Neuronal stem cell (in vitro differentiated cells): ENCODE results near the gene TGFBR2.

Source experiments
- DNase-seq: peaks from one replicate; pipeline ENCODE4 v3.0.0-alpha.2; 2013; ENCODE audit warnings: low spot score
- H2AFZ ChIP-seq: one replicate; pipeline ENCODE4 v1.6.1; 2013; ENCODE audit warnings: mild to moderate bottlenecking, low read length, inconsistent platforms
- H2AK5ac ChIP-seq: 2 replicates; pipeline ENCODE4 v1.6.1; 2013; ENCODE audit warnings: low read depth, mild to moderate bottlenecking, inconsistent platforms, low read length, moderate library complexity, mixed read lengths
- H2BK120ac ChIP-seq: 2 replicates; pipeline ENCODE4 v1.6.1; 2013; ENCODE audit warnings: low read depth, mild to moderate bottlenecking, inconsistent platforms, low read length, moderate library complexity, mixed read lengths
- H2BK12ac ChIP-seq: one replicate; pipeline ENCODE4 v1.6.1; 2013; ENCODE audit warnings: low read length, inconsistent platforms
- H2BK15ac ChIP-seq: 2 replicates; pipeline ENCODE4 v1.6.1; 2013; ENCODE audit warnings: mild to moderate bottlenecking, low read length, inconsistent platforms, mixed read lengths
- H2BK5ac ChIP-seq: one replicate; pipeline ENCODE4 v1.6.1; 2013; ENCODE audit warnings: inconsistent platforms, mild to moderate bottlenecking, low read length, moderate library complexity
- H3K14ac ChIP-seq: one replicate; pipeline ENCODE4 v1.6.1; 2013; ENCODE audit warnings: low read length, inconsistent platforms
- H3K18ac ChIP-seq: 2 replicates; pipeline ENCODE4 v1.6.1; 2013; ENCODE audit warnings: low read length, inconsistent platforms
- H3K23ac ChIP-seq: 2 replicates; pipeline ENCODE4 v1.6.1; 2013; ENCODE audit warnings: low read depth, mild to moderate bottlenecking, mixed read lengths, low read length, inconsistent platforms; ENCODE audit not compliant: poor library complexity
- H3K27ac ChIP-seq: replicated peaks from 3 replicates; pipeline ENCODE4 v1.5.1; 2013; ENCODE audit warnings: low read length, inconsistent platforms
- H3K27me3 ChIP-seq, 3 experiments: 2 replicates each; pipeline ENCODE4 v1.6.1; 2013; ENCODE audit warnings: low read length in 3 of 3, mild to moderate bottlenecking in 2 of 3, inconsistent platforms in 1 of 3, low read depth in 1 of 3, mixed read lengths in 1 of 3, moderate library complexity in 1 of 3; ENCODE audit not compliant: control insufficient read depth in 3 of 3, insufficient read depth in 3 of 3
- H3K36me3 ChIP-seq, 2 donors: replicated peaks in 1 of 2; 2 replicates each; pipeline ENCODE4 v1.6.1; 2013; ENCODE audit warnings: low read length in 2 of 2; ENCODE audit not compliant: control insufficient read depth in 2 of 2, insufficient read depth in 2 of 2
- H3K4ac ChIP-seq: 2 replicates; pipeline ENCODE4 v1.6.1; 2013; ENCODE audit warnings: inconsistent platforms, mild to moderate bottlenecking, low read length, moderate library complexity
- H3K4me1 ChIP-seq, 2 donors: 1 replicate in 1 of 2; 2 replicates in 1 of 2; pipeline ENCODE4 v1.6.1; 2013; ENCODE audit warnings: low read length in 2 of 2, low read depth in 1 of 2; ENCODE audit not compliant: control insufficient read depth in 2 of 2, insufficient read depth in 1 of 2
- H3K4me2 ChIP-seq: one replicate; pipeline ENCODE4 v1.6.1; 2013; ENCODE audit warnings: mild to moderate bottlenecking, low read length, inconsistent platforms; ENCODE audit not compliant: insufficient read depth, poor library complexity, severe bottlenecking
- H3K4me3 ChIP-seq, 2 donors: 2 replicates each; pipeline ENCODE4 v1.5.1; 2013; ENCODE audit warnings: low read length in 2 of 2, mild to moderate bottlenecking in 2 of 2, inconsistent platforms in 1 of 2, moderate library complexity in 1 of 2
- H3K79me1 ChIP-seq: one replicate; pipeline ENCODE4 v1.6.1; 2013; ENCODE audit warnings: low read depth, mild to moderate bottlenecking, inconsistent platforms, low read length, moderate library complexity
- H3K9ac ChIP-seq: one replicate; pipeline ENCODE4 v1.6.1; 2013; ENCODE audit warnings: mild to moderate bottlenecking, low read depth, low read length, inconsistent platforms; ENCODE audit not compliant: poor library complexity
- H3K9me3 ChIP-seq, 2 donors: replicated peaks in 1 of 2; 2 replicates each; pipeline versions ENCODE3 to v1.6.1; 2013; ENCODE audit warnings: low read length in 2 of 2, mild to moderate bottlenecking in 2 of 2, inconsistent platforms in 1 of 2, low read depth in 1 of 2, mixed read lengths in 1 of 2, moderate library complexity in 1 of 2; ENCODE audit not compliant: control insufficient read depth in 2 of 2, insufficient read depth in 1 of 2
- H4K8ac ChIP-seq: one replicate; pipeline ENCODE4 v1.6.1; 2013; ENCODE audit warnings: low read depth, mild to moderate bottlenecking, inconsistent platforms, low read length, moderate library complexity
- H4K91ac ChIP-seq: one replicate; pipeline ENCODE4 v1.6.1; 2013; ENCODE audit warnings: low read length, low read depth, mild to moderate bottlenecking, inconsistent platforms; ENCODE audit not compliant: poor library complexity
- WGBS, 2 donors: extraction: QIAGEN DNeasy Blood & Tissue Kit; methylation state at CpG; one replicate each; pipeline ENCODE4 v1.1.7; 2013; ENCODE audit warnings: missing lambda C conversion rate in 2 of 2, mixed read lengths in 1 of 2; ENCODE audit not compliant: insufficient read length in 2 of 2, insufficient replicate concordance in 1 of 2; ENCODE audit errors: extremely low coverage in 2 of 2; 5-methylcytosine and 5-hydroxymethylcytosine counted together

Gene TGFBR2

GRCh38 chr3:30613133-30613825 is 6.9 kb downstream of the TGFBR2 start:
- no peaks in the 10 kb centered on the region for H3K27me3 ChIP-seq
- no peaks in the 10 kb centered on the region for H3K9me3 ChIP-seq
- peaks cover 0 to 11% of the 10 kb centered on the region in 2 donors for H3K36me3 ChIP-seq
- H3K4me2 ChIP-seq = no peak overlapping the region
- DNase-seq = no peak
- H2BK120ac ChIP-seq = no peak overlapping the region
- H2BK5ac ChIP-seq = no peak overlapping the region
- H3K4me3 ChIP-seq = no peak overlapping the region
- H3K9ac ChIP-seq = no peak overlapping the region
- H3K79me1 ChIP-seq = peaks cover 2% of the 10 kb centered on the region
- no peak overlapping the region for H2BK12ac ChIP-seq
- H3K14ac ChIP-seq = no peak overlapping the region
- H3K27ac ChIP-seq = no peak overlapping the region
- WGBS, 2 donors = no CpG with 5 or more reads among the region's 3 CpGs
- no peak overlapping the region for H2AFZ ChIP-seq
- H4K8ac ChIP-seq = no peak overlapping the region
- H2BK15ac ChIP-seq = no peak overlapping the region
- H3K23ac ChIP-seq = no peak overlapping the region
- H4K91ac ChIP-seq = no peak overlapping the region
- no peak overlapping the region for H3K18ac ChIP-seq
- no peak overlapping the region for H3K4ac ChIP-seq
- H2AK5ac ChIP-seq = no peak overlapping the region
- no peaks in the 10 kb centered on the region for H3K4me1 ChIP-seq

GRCh38 chr3:30614373-30614772 is 8.0 kb downstream of the TGFBR2 start:
- Histone ChIP-seq H3K4ac (no peak overlapping the region), H2AFZ (no peak overlapping the region), H2BK5ac (no peak overlapping the region), H3K79me1 (peaks cover 2% of the 10 kb centered on the region), H3K4me2 (no peak overlapping the region), H2BK120ac (no peak overlapping the region), H3K9ac (no peak overlapping the region), H3K4me1 (no peaks in the 10 kb centered on the region), H3K14ac (no peak overlapping the region), H3K36me3 (peaks cover 0 to 15% of the 10 kb centered on the region in 2 donors), H4K8ac (no peak overlapping the region), H2AK5ac (no peak overlapping the region), H3K4me3 (no peak overlapping the region), H2BK15ac (no peak overlapping the region), H3K9me3 (peaks cover 0 to 2% of the 10 kb centered on the region in 2 donors), H4K91ac (no peak overlapping the region), H3K27ac (no peak overlapping the region), H3K23ac (no peak overlapping the region), H2BK12ac (no peak overlapping the region), H3K27me3 (no peaks in the 10 kb centered on the region), H3K18ac (no peak overlapping the region)
- no CpG with 5 or more reads among the region's 4 CpGs for WGBS, 2 donors
- DNase-seq = no peak

DNA sequence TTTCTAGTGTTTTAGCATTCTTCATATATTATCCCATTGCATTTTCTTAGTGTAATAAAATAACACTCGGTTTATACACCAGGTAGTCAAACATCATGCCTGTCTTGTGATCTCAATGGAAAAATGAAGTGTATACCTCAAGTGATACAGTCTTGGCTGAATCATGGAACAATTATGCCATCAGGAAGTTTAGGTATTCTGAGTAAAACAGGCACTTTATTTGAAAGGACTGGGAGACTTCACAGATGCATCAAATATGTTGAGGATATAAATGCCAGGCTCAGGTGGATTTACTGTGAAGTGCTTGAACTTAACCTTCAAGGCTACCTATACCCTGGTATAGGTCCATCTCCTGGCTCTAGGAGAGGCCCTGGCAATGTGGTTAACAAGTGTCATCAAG is 8.5 kb downstream of the TGFBR2 start:
- H3K14ac ChIP-seq = no peak overlapping the region
- no peaks in the 10 kb centered on the region for H3K27me3 ChIP-seq
- H2BK120ac ChIP-seq = no peak overlapping the region
- no CpG with 5 or more reads among the region's 1 CpG for WGBS, 2 donors
- no peak overlapping the region for H3K9ac ChIP-seq
- no peak overlapping the region for H3K23ac ChIP-seq
- no peak overlapping the region for H4K8ac ChIP-seq
- peaks cover 0 to 19% of the 10 kb centered on the region in 2 donors for H3K36me3 ChIP-seq
- H3K27ac ChIP-seq = no peak overlapping the region
- H2BK15ac ChIP-seq = no peak overlapping the region
- H3K4me2 ChIP-seq = no peak overlapping the region
- H4K91ac ChIP-seq = no peak overlapping the region
- no peak overlapping the region for H2BK5ac ChIP-seq
- DNase-seq = no peak
- H3K18ac ChIP-seq = no peak overlapping the region
- H3K9me3 ChIP-seq = peaks cover 0 to 6% of the 10 kb centered on the region in 2 donors
- no peak overlapping the region for H3K4ac ChIP-seq
- H3K79me1 ChIP-seq = peaks cover 2% of the 10 kb centered on the region
- no peak overlapping the region for H2AFZ ChIP-seq
- no peak overlapping the region for H3K4me3 ChIP-seq
- no peaks in the 10 kb centered on the region for H3K4me1 ChIP-seq
- H2BK12ac ChIP-seq = no peak overlapping the region
- H2AK5ac ChIP-seq = no peak overlapping the region

GRCh38 chr3:30615615-30616346 is 9.4 kb downstream of the TGFBR2 start:
- Histone ChIP-seq H3K23ac (no peak overlapping the region), H3K4me3 (no peak overlapping the region), H3K4me2 (no peak overlapping the region), H3K9me3 (peaks cover 0 to 6% of the 10 kb centered on the region in 2 donors), H3K9ac (no peak overlapping the region), H2BK5ac (no peak overlapping the region), H4K91ac (no peak overlapping the region), H3K14ac (no peak overlapping the region), H3K36me3 (peaks cover 0 to 19% of the 10 kb centered on the region in 2 donors), H2BK120ac (no peak overlapping the region), H3K27ac (no peak overlapping the region), H3K4me1 (no peaks in the 10 kb centered on the region), H2AFZ (no peak overlapping the region), H2BK12ac (no peak overlapping the region), H2AK5ac (no peak overlapping the region), H3K27me3 (no peaks in the 10 kb centered on the region), H2BK15ac (no peak overlapping the region), H3K79me1 (no peaks in the 10 kb centered on the region), H3K4ac (no peak overlapping the region), H4K8ac (no peak overlapping the region), H3K18ac (no peak overlapping the region)
- no peak for DNase-seq
- WGBS, 2 donors = no CpG with 5 or more reads among the region's 3 CpGs
